ENCODE measurements around the gene SLC22A15. TPM values are rescaled to one million over a fixed set of nuclear protein-coding genes. Genes with fewer than 3 reads are reported as not detected.
"Not testable (repeated sequence)": the region's sequence is repeated elsewhere in the genome, so short reads cannot be mapped to it uniquely, and the experiment has no call there.

Gene SLC22A15
- total RNA-seq, 2 experiments from 2014 or later: 1.4 to 1.6 TPM

DNA sequence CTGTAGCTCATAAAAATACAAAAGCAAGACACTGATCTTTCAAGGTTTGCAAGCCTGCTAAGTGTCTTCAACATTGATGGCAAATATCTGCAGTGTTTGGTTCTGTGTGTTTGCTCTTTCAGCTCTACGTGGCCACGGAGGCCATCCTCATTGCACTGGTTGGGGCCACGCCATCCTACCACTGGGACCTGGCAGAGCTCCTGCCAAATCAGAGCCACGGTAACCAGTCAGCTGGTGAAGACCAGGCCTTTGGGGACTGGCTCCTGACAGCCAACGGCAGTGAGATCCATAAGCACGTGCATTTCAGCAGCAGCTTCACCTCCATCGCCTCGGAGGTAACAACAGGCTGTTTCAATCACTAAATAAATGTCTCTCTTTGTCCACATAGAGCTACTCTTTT is 15.6 kb downstream of the SLC22A15 start:
- ATAC-seq (ENCODE audit: low read depth): no peak
- no peaks in the 10 kb centered on the region for H3K4me1 Mint-ChIP-seq

DNA sequence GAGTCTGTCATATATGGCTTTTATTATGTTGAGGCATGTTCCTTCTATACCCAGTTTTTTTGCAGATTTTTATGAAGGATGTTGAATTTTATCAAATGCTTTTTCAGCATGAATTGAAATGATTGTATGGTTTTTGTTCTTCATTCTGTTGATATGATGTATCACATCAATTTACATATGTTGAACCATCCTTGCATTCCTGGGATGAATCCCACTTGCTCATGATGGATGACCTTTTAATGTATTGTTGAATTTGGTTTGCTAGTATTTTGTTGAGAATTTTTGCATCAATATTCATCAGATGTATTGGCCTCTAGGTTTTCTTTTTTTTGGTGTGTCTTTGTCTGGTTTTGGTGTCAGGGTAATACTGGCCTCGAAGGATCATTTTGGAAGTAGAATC is 21.6 kb downstream of the SLC22A15 start:
- H3K9me3 Mint-ChIP-seq: peaks cover 20% of the 10 kb centered on the region
- DNase-seq; POLR2A ChIA-PET; H3K27ac Mint-ChIP-seq; H3K4me1 Mint-ChIP-seq; H3K4me3 Mint-ChIP-seq; ATAC-seq (ENCODE audit: low read depth): not testable (repeated sequence)
- H3K27me3 Mint-ChIP-seq: peaks cover 12% of the 10 kb centered on the region
- H3K36me3 Mint-ChIP-seq: peaks cover 18% of the 10 kb centered on the region

More for the DNA sequence above, 15.6 kb downstream of the SLC22A15 start:
- Mint-ChIP-seq H3K9me3 (peaks cover 2% of the 10 kb centered on the region), H3K36me3 (peaks cover 6% of the 10 kb centered on the region), H3K4me3 (no peak overlapping the region), H3K27ac (no peak overlapping the region), H3K27me3 (peaks cover 2% of the 10 kb centered on the region)
- no peak for DNase-seq
- POLR2A ChIA-PET: no interaction called here

DNA sequence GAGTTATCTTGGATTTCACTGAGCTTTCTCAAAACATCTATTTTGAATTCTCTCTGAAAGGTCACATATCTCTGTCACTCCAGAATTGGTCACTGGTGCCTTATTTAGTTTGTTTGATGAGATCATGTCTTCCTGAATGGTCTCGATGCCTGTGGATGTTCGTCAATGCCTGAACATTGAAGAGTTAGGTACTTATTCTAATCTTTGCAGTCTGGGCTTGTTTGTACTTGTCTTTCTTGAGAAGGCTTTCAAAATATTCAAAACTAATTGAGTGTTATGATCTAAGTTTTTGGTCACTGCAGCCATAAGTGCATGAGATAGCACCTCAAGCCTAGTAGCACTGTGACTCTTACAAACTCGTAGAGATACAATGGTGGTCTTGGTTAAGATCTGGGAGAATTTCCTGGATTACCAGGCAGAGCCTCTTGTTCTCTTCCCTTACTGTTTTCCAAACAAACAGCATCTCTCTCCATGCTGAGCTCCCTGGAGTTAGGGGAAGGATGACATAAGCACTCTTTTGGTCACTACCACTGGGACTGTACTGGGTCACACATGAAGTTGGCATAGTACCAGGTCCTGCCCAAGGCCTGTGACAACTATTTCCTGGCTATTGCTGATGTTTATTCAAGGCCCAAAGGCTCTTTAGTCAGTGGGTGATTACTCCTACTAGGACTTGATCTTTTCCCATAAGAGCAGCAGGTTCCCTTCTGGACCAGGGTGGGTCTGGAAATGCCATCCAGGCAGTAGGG is 25.6 kb downstream of the SLC22A15 start:
- Mint-ChIP-seq H3K4me1 (peaks cover 8% of the 10 kb centered on the region), H3K27me3 (peaks cover 12% of the 10 kb centered on the region), H3K9me3 (peaks cover 21% of the 10 kb centered on the region), H3K4me3 (no peak overlapping the region), H3K36me3 (peaks cover 18% of the 10 kb centered on the region), H3K27ac (no peak overlapping the region)
- POLR2A ChIA-PET: no interaction called here
- ATAC-seq (ENCODE audit: low read depth) (no peak), DNase-seq (no peak)

DNA sequence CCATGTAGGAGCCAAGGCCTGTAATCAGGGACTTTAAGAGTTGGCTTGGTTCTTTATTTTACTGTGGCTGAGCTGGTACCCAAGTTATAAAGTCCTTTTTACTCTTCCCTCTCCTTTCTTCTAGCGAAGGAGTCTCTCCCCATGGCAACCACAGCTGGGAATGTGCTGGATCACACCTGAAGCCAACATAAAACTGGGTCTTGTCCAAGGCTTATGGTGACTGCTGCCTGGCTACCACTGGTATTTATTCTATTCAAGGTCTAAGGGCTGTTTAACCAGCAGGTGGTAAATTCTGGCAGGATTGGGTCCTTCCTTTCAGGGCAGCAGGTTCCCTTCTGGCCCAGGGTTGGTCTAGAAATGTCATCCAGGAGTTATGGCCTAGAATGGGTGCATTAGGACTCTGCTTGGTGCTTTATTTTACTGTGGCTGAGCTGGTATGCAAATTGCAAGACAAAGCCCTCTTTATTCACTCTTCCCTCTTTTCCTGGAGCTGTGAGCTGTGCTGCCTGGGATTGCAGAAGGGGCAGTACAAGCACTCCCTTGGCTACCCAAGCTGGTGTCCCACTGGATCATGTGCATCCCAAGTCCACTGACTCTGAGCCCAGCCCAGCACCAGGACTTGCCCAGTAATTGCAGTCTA is 26.6 kb downstream of the SLC22A15 start:
- Mint-ChIP-seq H3K4me1 (peaks cover 8% of the 10 kb centered on the region), H3K36me3 (peaks cover 16% of the 10 kb centered on the region), H3K9me3 (peaks cover 14% of the 10 kb centered on the region), H3K27me3 (peaks cover 12% of the 10 kb centered on the region), H3K27ac (no peak overlapping the region), H3K4me3 (no peak overlapping the region)
- POLR2A ChIA-PET: no interaction called here
- no peak for ATAC-seq (ENCODE audit: low read depth)
- DNase-seq: no peak

DNA sequence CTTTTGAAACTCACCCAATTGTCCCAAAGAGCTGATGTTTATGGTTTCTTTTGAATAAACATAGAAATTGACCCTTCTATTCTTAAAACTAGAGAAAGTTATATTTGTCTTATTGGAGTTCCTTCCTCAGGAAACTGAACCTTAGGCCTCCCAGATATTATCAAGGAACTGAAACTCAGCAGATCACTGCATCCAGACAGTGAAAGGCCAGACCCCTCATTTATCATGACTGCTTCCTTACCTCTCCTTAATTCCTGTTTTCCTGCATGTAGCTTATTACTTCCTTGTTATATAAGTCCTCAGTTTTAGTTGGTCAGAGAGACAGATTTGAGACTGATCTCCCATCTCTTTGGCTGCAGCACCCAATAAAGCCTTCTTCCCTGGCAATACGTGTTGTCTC is 27.5 kb downstream of the SLC22A15 start:
- H3K27me3 Mint-ChIP-seq: peaks cover 11% of the 10 kb centered on the region
- H3K9me3 Mint-ChIP-seq: peaks cover 8% of the 10 kb centered on the region
- H3K36me3 Mint-ChIP-seq: peaks cover 10% of the 10 kb centered on the region
- no peak for ATAC-seq (ENCODE audit: low read depth)
- no peak overlapping the region for H3K27ac Mint-ChIP-seq
- no peak for DNase-seq
- POLR2A ChIA-PET: no interaction called here
- no peak overlapping the region for H3K4me3 Mint-ChIP-seq
- peaks cover 8% of the 10 kb centered on the region for H3K4me1 Mint-ChIP-seq

DNA sequence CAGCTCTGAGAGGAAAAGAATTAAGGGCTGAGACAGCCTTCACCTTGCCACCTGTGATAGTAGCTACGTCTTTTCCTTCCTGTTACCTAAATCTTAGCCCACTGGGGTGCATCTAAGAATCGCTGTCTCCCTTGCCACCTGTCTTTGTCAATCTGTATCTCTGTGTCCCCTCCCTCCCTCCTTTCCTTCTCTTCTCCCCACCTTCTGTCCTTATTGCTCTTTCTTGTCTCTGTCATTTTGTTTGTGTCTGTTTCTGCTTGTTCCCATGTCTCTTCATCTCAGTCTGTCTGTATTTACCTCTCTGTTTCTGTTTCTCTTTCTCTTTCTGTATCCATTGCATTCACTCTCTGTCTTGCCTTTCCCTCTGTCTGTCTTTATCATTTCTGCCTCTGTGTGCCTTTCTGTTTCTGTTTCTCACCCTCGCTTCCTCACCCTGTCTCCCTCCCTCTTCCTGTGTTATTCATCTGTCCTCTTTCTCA is 30.2 kb downstream of the SLC22A15 start:
- peak overlapping the region; percentile 82 for H3K4me3 Mint-ChIP-seq
- POLR2A ChIA-PET: no interaction called here
- H3K27me3 Mint-ChIP-seq: no peaks in the 10 kb centered on the region
- DNase-seq (no peak), ATAC-seq (ENCODE audit: low read depth) (peak; percentile 92)
- H3K4me1 Mint-ChIP-seq: peaks cover 8% of the 10 kb centered on the region
- H3K9me3 Mint-ChIP-seq: peaks cover 2% of the 10 kb centered on the region
- peak overlapping the region; percentile 90 for H3K27ac Mint-ChIP-seq
- peaks cover 8% of the 10 kb centered on the region for H3K36me3 Mint-ChIP-seq

DNA sequence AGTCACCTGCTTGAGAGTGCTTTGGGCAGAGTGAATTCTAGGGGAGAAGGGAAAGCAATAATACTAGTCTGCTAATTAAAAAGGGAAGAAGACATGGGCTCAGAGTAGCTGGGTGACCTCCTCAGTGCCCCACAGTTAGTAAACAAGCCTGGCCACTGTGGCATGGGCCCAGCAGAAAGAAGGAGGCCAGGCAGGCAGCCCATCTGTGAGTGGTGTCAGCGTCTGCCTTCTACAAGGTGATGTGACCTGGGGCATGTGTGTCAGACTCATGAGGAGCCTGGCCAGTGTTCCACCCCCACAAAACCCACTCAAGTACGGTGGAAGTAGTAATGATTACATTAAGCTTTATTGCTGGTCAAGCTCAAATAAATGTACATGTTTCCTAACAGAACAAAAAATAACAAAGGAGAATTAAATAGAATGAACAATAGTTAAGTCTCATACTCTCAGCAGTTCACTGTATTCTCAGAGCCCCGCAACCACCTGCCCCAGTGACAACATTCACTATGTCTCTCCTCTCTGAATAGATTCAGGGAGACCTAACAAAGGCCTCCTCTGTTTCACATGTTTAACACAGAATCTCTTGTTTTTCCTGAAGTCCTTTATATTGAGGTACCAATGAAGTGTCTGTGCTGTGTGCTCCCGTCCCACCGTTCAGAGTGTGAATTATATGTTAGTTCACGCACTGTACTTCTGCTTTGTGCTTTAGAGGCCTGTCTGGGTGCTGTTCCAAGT is 32.5 kb downstream of the SLC22A15 start:
- peaks cover 7% of the 10 kb centered on the region for H3K4me1 Mint-ChIP-seq
- peaks cover 5% of the 10 kb centered on the region for H3K27me3 Mint-ChIP-seq
- ATAC-seq (ENCODE audit: low read depth): no peak
- H3K36me3 Mint-ChIP-seq: peaks cover 4% of the 10 kb centered on the region
- POLR2A ChIA-PET: no interaction called here
- no peak for DNase-seq
- H3K27ac Mint-ChIP-seq: no peak overlapping the region
- no peak overlapping the region for H3K4me3 Mint-ChIP-seq
- H3K9me3 Mint-ChIP-seq: peaks cover 2% of the 10 kb centered on the region

DNA sequence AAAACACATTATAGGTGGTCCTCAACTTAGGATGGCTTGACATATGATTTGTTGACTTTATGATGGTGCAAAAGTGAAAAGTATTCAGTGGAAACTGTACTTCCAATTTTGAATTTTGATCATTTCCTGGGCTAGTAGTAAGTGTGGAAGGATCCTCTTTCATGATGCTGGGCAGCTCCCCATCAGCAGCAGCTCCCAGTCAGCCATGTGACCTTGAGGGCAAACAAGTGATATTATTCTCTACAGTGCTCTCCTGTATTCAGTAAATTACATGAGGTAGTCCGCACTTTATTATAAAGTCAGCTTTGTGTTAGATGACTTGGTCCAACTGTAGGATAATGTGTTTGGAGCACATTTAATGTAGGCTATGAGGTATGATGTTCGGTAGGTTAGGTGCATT is 36.4 kb downstream of the SLC22A15 start:
- H3K27me3 Mint-ChIP-seq: peaks cover 14% of the 10 kb centered on the region
- no peak overlapping the region for H3K4me3 Mint-ChIP-seq
- no peaks in the 10 kb centered on the region for H3K9me3 Mint-ChIP-seq
- H3K4me1 Mint-ChIP-seq: no peaks in the 10 kb centered on the region
- ATAC-seq (ENCODE audit: low read depth) (no peak), DNase-seq (no peak)
- no peak overlapping the region for H3K27ac Mint-ChIP-seq
- H3K36me3 Mint-ChIP-seq: no peaks in the 10 kb centered on the region
- POLR2A ChIA-PET: no interaction called here

DNA sequence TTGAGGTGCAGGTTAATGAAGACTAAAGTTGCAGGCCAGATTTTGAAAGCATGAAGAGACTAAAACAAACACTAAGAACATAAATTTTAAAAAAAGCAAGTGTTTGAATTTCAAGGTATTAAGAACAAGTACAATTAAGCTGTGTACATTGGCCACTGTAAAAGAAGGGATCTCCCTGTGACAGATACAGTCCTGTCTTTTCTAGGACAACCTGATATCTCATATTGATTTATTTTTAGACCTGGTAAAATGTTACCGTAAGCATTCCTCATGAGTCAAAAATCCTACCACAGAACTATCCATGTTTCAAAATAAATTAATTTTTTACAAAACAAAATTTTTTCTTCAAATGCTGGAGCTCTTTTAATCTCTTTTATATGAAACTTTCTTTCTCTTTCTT is 39.4 kb downstream of the SLC22A15 start:
- ATAC-seq (ENCODE audit: low read depth): no peak
- Mint-ChIP-seq H3K4me1 (peaks cover 1% of the 10 kb centered on the region), H3K27ac (no peak overlapping the region), H3K9me3 (no peaks in the 10 kb centered on the region), H3K4me3 (no peak overlapping the region), H3K27me3 (peaks cover 22% of the 10 kb centered on the region), H3K36me3 (no peaks in the 10 kb centered on the region)
- POLR2A ChIA-PET: no interaction called here
- DNase-seq: no peak

DNA sequence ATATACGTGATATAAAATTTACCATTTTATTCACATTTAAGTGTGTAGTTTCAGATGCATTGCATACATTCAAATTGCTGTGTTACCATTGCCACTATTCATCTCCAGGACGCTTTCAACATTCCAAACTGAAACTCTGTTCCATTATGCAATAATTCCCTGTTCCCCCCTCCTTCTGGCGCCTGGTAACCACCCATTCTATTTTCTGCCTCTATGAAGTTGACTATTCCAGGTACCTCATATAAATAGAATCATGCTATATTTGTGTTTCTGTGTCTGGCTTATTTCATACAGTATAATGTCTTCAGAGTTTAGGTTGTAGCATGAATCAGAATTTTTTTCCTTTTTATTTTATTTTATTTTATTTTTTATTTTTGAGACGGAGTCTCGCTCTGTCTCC is 41.7 kb downstream of the SLC22A15 start:
- Mint-ChIP-seq H3K9me3 (no peaks in the 10 kb centered on the region), H3K27me3 (peaks cover 18% of the 10 kb centered on the region), H3K36me3 (no peaks in the 10 kb centered on the region), H3K27ac (no peak overlapping the region), H3K4me1 (peaks cover 1% of the 10 kb centered on the region), H3K4me3 (no peak overlapping the region)
- DNase-seq (no peak), ATAC-seq (ENCODE audit: low read depth) (no peak)
- POLR2A ChIA-PET: no interaction called here

DNA sequence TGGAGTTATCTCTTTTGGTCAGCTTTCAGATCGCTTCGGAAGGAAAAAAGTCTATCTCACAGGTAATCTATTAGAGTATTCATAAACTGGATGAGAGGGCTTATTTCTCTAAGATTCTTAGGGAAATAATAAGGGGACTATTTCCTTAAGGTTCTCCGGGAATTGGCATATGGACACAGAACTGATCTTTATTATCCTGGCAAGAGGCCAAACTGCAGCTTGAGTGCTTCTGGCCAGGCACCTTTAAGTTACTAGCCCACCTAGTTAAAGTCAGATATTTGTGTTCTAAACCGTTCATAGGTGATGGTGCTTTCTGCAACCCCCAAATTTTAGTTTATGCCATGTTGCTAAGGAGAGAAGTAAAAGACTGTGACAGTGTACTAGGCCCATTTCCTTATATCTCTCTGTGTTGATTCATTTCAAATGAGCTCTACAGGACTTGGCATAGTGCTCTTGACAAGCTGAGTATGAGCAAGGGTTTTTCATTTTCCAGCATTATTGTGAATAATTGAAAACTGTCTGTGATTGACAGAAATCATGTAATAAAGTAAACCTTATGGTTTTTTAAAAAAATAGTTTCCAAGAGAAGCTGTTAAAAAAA is 43.4 kb downstream of the SLC22A15 start:
- Mint-ChIP-seq H3K27ac (no peak overlapping the region), H3K36me3 (no peaks in the 10 kb centered on the region), H3K4me3 (no peak overlapping the region), H3K9me3 (no peaks in the 10 kb centered on the region), H3K4me1 (peaks cover 4% of the 10 kb centered on the region), H3K27me3 (peaks cover 16% of the 10 kb centered on the region)
- no peak for ATAC-seq (ENCODE audit: low read depth)
- DNase-seq: no peak
- POLR2A ChIA-PET: interaction anchor here (1.4 kb wide), 1 partner anchor 378 kb away, joined by 4 read pairs; the partner anchor contains the start of gene VANGL1

DNA sequence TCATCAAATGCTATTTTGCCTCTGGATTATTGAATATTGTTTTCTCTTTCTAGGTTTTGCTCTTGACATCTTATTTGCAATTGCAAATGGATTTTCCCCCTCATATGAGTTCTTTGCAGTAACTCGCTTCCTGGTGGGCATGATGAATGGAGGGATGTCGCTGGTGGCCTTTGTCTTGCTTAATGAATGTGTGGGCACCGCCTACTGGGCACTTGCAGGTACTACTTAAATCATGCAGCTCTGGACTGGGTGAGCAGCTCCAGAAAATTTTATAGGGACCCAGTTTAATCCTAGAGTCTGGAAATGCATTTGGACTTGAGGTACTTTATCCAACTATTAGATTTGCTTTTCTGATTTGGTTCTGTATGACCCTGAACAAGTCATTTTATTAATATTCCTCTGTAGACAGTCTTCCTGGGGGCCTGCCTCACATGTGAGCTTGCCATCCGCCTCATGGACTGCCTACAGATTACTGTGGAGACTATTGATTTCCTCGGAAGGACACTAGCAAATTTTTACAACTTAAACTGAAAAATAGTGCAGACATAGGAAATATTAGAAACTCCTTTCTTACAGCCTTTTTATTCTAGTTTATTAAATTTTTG is 44.5 kb downstream of the SLC22A15 start:
- Mint-ChIP-seq H3K4me3 (no peak overlapping the region), H3K36me3 (no peaks in the 10 kb centered on the region), H3K27me3 (peaks cover 15% of the 10 kb centered on the region), H3K27ac (no peak overlapping the region), H3K4me1 (peaks cover 8% of the 10 kb centered on the region), H3K9me3 (no peaks in the 10 kb centered on the region)
- POLR2A ChIA-PET: interaction anchor here (1.4 kb wide), 1 partner anchor 379 kb away, joined by 4 read pairs; the partner anchor contains the start of gene VANGL1
- ATAC-seq (ENCODE audit: low read depth) (peak; percentile 71), DNase-seq (peak; percentile 42)

DNA sequence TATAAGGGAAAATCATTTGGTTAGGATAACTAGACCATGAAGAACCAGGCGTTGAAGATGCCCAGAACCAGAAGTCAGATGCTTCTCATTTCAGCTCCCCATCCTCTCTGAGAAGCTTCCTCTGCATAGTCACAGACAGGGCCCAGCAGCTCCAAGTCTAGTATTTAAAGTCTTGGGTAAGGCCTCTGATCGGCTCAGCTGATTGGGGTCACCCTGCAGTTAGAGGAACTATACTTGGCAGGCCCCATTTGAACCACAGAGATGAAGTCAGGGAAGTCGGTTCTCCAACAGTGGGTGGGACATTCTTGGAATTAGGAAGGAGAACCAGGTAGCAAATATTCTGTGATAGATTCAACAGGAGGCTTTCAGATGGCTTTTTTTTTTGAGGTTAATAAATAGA is 48.3 kb downstream of the SLC22A15 start:
- Mint-ChIP-seq H3K27ac (no peak overlapping the region), H3K4me3 (no peak overlapping the region), H3K4me1 (peaks cover 8% of the 10 kb centered on the region), H3K27me3 (no peaks in the 10 kb centered on the region), H3K36me3 (no peaks in the 10 kb centered on the region), H3K9me3 (no peaks in the 10 kb centered on the region)
- ATAC-seq (ENCODE audit: low read depth) (no peak), DNase-seq (no peak)
- POLR2A ChIA-PET: no interaction called here

Measured in activated naive CD8-positive, alpha-beta T cell treated with anti-CD3 and anti-CD28 coated beads, Interleukin-2, amount 10 ng/mL, durations not matched to agents 7 days and 5 days (primary cell).